Measurements from ENCODE around the gene RGN. TPM values are rescaled to one million over a fixed set of nuclear protein-coding genes. Genes with fewer than 3 reads are reported as not detected.
A peak's percentile ranks its signal among the peaks of the same experiment; 100 is the strongest.

RGN gene
- total and polyA plus RNA-seq, 4 experiments from 2014 or later = not detected

- intact Hi-C loops (cut with micrococcal nuclease) = no loop called here
- no peak overlapping the region for H3K27ac Mint-ChIP-seq
Measured at GRCh38 chrX:47068214-47068613, 10.0 kb upstream of the RGN start.

GRCh38 chrX:47068720-47069119 is 9.5 kb upstream of the RGN start:
- H3K27me3 Mint-ChIP-seq = no peaks in the 10 kb centered on the region
- H3K9me3 Mint-ChIP-seq = no peaks in the 10 kb centered on the region
- no peak overlapping the region for H3K27ac Mint-ChIP-seq
- no peaks in the 10 kb centered on the region for H3K36me3 Mint-ChIP-seq
- Histone ChIP-seq H3K36me3 (ENCODE audit: insufficient read depth, low read length) (no peaks in the 10 kb centered on the region), H3K27me3 (ENCODE audit: insufficient read depth, low read length) (no peaks in the 10 kb centered on the region), H3K4me1 (ENCODE audit: insufficient read depth, low read length) (no peaks in the 10 kb centered on the region), H3K9me3 (ENCODE audit: control insufficient read depth in 1 of 2, low read length in 2 of 2) (no peaks in the 10 kb centered on the region), H3K4me3 (ENCODE audit: low read length in 2 of 2) (no peak overlapping the region), H3K27ac (ENCODE audit: low read depth, low read length) (no peak overlapping the region)
- intact Hi-C loops (cut with micrococcal nuclease) = no loop called here
- no peak for DNase-seq
- H3K4me1 Mint-ChIP-seq = no peaks in the 10 kb centered on the region
- ChIA-PET POLR2A (ENCODE audit: partially characterized antibody) (no interaction called here), CTCF (ENCODE audit: partially characterized antibody) (no interaction called here)
- no peak overlapping the region for H3K4me3 Mint-ChIP-seq

More at GRCh38 chrX:47068214-47068613, 10.0 kb upstream of the RGN start:
- Mint-ChIP-seq H3K27me3 (no peaks in the 10 kb centered on the region), H3K4me1 (no peaks in the 10 kb centered on the region), H3K36me3 (no peaks in the 10 kb centered on the region), H3K4me3 (no peak overlapping the region), H3K9me3 (no peaks in the 10 kb centered on the region)
- H3K27ac ChIP-seq (ENCODE audit: low read depth, low read length) = no peak overlapping the region
- no peaks in the 10 kb centered on the region for H3K36me3 ChIP-seq (ENCODE audit: insufficient read depth, low read length)
- CTCF ChIA-PET (ENCODE audit: partially characterized antibody) = no interaction called here
- no peak for DNase-seq
- H3K9me3 ChIP-seq (ENCODE audit: control insufficient read depth in 1 of 2, low read length in 2 of 2) = no peaks in the 10 kb centered on the region
- H3K4me3 ChIP-seq (ENCODE audit: low read length in 2 of 2) = no peak overlapping the region
- POLR2A ChIA-PET (ENCODE audit: partially characterized antibody) = no interaction called here
- no peaks in the 10 kb centered on the region for H3K27me3 ChIP-seq (ENCODE audit: insufficient read depth, low read length)
- no peaks in the 10 kb centered on the region for H3K4me1 ChIP-seq (ENCODE audit: insufficient read depth, low read length)

- H3K36me3 ChIP-seq (ENCODE audit: insufficient read depth, low read length) = no peaks in the 10 kb centered on the region
- H3K27me3 ChIP-seq (ENCODE audit: insufficient read depth, low read length) = no peaks in the 10 kb centered on the region
- H3K4me1 ChIP-seq (ENCODE audit: insufficient read depth, low read length) = no peaks in the 10 kb centered on the region
- Mint-ChIP-seq H3K27ac (no peak overlapping the region), H3K4me3 (no peak overlapping the region), H3K9me3 (no peaks in the 10 kb centered on the region), H3K36me3 (no peaks in the 10 kb centered on the region), H3K4me1 (no peaks in the 10 kb centered on the region), H3K27me3 (no peaks in the 10 kb centered on the region)
- no peak for DNase-seq
- no peaks in the 10 kb centered on the region for H3K9me3 ChIP-seq (ENCODE audit: control insufficient read depth in 1 of 2, low read length in 2 of 2)
- no peak overlapping the region for H3K27ac ChIP-seq (ENCODE audit: low read depth, low read length)
- no peak overlapping the region for H3K4me3 ChIP-seq (ENCODE audit: low read length in 2 of 2)
- ChIA-PET POLR2A (ENCODE audit: partially characterized antibody) (no interaction called here), CTCF (ENCODE audit: partially characterized antibody) (no interaction called here)
- intact Hi-C loops (cut with micrococcal nuclease) = no loop called here
Measured at GRCh38 chrX:47080215-47080914, 2.1 kb downstream of the RGN start.

- Histone ChIP-seq H3K4me3 (ENCODE audit: low read length in 2 of 2) (no peak overlapping the region), H3K27me3 (ENCODE audit: insufficient read depth, low read length) (no peaks in the 10 kb centered on the region), H3K27ac (ENCODE audit: low read depth, low read length) (no peak overlapping the region), H3K9me3 (ENCODE audit: control insufficient read depth in 1 of 2, low read length in 2 of 2) (no peaks in the 10 kb centered on the region), H3K36me3 (ENCODE audit: insufficient read depth, low read length) (no peaks in the 10 kb centered on the region), H3K4me1 (ENCODE audit: insufficient read depth, low read length) (no peaks in the 10 kb centered on the region)
- ChIA-PET POLR2A (ENCODE audit: partially characterized antibody) (no interaction called here), CTCF (ENCODE audit: partially characterized antibody) (no interaction called here)
- Mint-ChIP-seq H3K4me1 (no peaks in the 10 kb centered on the region), H3K4me3 (no peak overlapping the region), H3K36me3 (no peaks in the 10 kb centered on the region), H3K9me3 (no peaks in the 10 kb centered on the region), H3K27ac (no peak overlapping the region), H3K27me3 (no peaks in the 10 kb centered on the region)
- intact Hi-C loops (cut with micrococcal nuclease) = no loop called here
- DNase-seq = no peak
Measured at GRCh38 chrX:47080915-47081236, 2.6 kb downstream of the RGN start.

- Mint-ChIP-seq H3K4me1 (peaks cover 4 to 16% (median 10%) of the 10 kb centered on the region in 4 donors), H3K9me3 (no peaks in the 10 kb centered on the region), H3K36me3 (no peaks in the 10 kb centered on the region), H3K4me3 (peak overlapping the region in 1 of 8 donors; percentile 26), H3K27ac (peak overlapping the region in 5 of 7 donors; percentile 6 to 87 (median 8)), H3K27me3 (no peaks in the 10 kb centered on the region)
- Histone ChIP-seq H3K36me3 (ENCODE audit: insufficient read depth, low read length) (no peaks in the 10 kb centered on the region), H3K9me3 (ENCODE audit: control insufficient read depth in 1 of 2, low read length in 2 of 2) (no peaks in the 10 kb centered on the region), H3K4me1 (ENCODE audit: insufficient read depth, low read length) (no peaks in the 10 kb centered on the region), H3K4me3 (ENCODE audit: low read length in 2 of 2) (no peak overlapping the region), H3K27ac (ENCODE audit: low read depth, low read length) (no peak overlapping the region), H3K27me3 (ENCODE audit: insufficient read depth, low read length) (no peaks in the 10 kb centered on the region)
- DNase-seq = no peak
- CTCF ChIA-PET (ENCODE audit: partially characterized antibody) = no interaction called here
- intact Hi-C loops (cut with micrococcal nuclease) = no loop called here
- POLR2A ChIA-PET (ENCODE audit: partially characterized antibody) = interaction anchor here (1.2 kb wide), 1 partner anchor 38 kb away, joined by 3 read pairs; no protein-coding TSS in a partner anchor
Measured at GRCh38 chrX:47091149-47091775, 13.0 kb downstream of the RGN start.

GRCh38 chrX:47093248-47093647 is 15.0 kb downstream of the RGN start:
- Histone ChIP-seq H3K9me3 (ENCODE audit: control insufficient read depth in 1 of 2, low read length in 2 of 2) (no peaks in the 10 kb centered on the region), H3K36me3 (ENCODE audit: insufficient read depth, low read length) (no peaks in the 10 kb centered on the region), H3K27me3 (ENCODE audit: insufficient read depth, low read length) (no peaks in the 10 kb centered on the region), H3K27ac (ENCODE audit: low read depth, low read length) (no peak overlapping the region), H3K4me1 (ENCODE audit: insufficient read depth, low read length) (no peaks in the 10 kb centered on the region), H3K4me3 (ENCODE audit: low read length in 2 of 2) (no peak overlapping the region)
- Mint-ChIP-seq H3K9me3 (no peaks in the 10 kb centered on the region), H3K27me3 (no peaks in the 10 kb centered on the region), H3K4me3 (no peak overlapping the region), H3K4me1 (peaks cover 4 to 16% (median 10%) of the 10 kb centered on the region in 4 donors), H3K36me3 (no peaks in the 10 kb centered on the region), H3K27ac (no peak overlapping the region)
- CTCF ChIA-PET (ENCODE audit: partially characterized antibody) = interaction anchor here (0.9 to 1.9 kb wide), 3 partner anchors 190 to 332 kb away, joined by 3 to 5 read pairs (median 4); no protein-coding TSS in a partner anchor
- DNase-seq = peak in 2 of 5 donors; percentile 8 to 12
- intact Hi-C loops (cut with micrococcal nuclease) = loop anchor here (2.0 kb wide), 2 partner anchors 190 to 334 kb away; partner anchors contain the start of gene SLC9A7
- POLR2A ChIA-PET (ENCODE audit: partially characterized antibody) = no interaction called here

- POLR2A ChIA-PET (ENCODE audit: partially characterized antibody) = no interaction called here
- H3K27me3 Mint-ChIP-seq = no peaks in the 10 kb centered on the region
Measured at GRCh38 chrX:47093860-47094259, 15.6 kb downstream of the RGN start.

More at GRCh38 chrX:47093860-47094259, 15.6 kb downstream of the RGN start:
- H3K4me1 ChIP-seq (ENCODE audit: insufficient read depth, low read length) = no peaks in the 10 kb centered on the region
- Mint-ChIP-seq H3K4me3 (no peak overlapping the region), H3K4me1 (peaks cover 4 to 16% (median 10%) of the 10 kb centered on the region in 4 donors), H3K9me3 (no peaks in the 10 kb centered on the region), H3K36me3 (no peaks in the 10 kb centered on the region), H3K27ac (no peak overlapping the region)
- no peaks in the 10 kb centered on the region for H3K9me3 ChIP-seq (ENCODE audit: control insufficient read depth in 1 of 2, low read length in 2 of 2)
- intact Hi-C loops (cut with micrococcal nuclease) = loop anchor here (2.0 kb wide), 2 partner anchors 191 to 335 kb away; partner anchors contain the start of gene SLC9A7
- H3K4me3 ChIP-seq (ENCODE audit: low read length in 2 of 2) = no peak overlapping the region
- H3K36me3 ChIP-seq (ENCODE audit: insufficient read depth, low read length) = no peaks in the 10 kb centered on the region
- no peak for DNase-seq
- no peak overlapping the region for H3K27ac ChIP-seq (ENCODE audit: low read depth, low read length)
- no peaks in the 10 kb centered on the region for H3K27me3 ChIP-seq (ENCODE audit: insufficient read depth, low read length)
- CTCF ChIA-PET (ENCODE audit: partially characterized antibody) = interaction anchor here (0.9 to 1.9 kb wide), 3 partner anchors 190 to 333 kb away, joined by 3 to 5 read pairs (median 4); no protein-coding TSS in a partner anchor
